HG03064 (cell line): ENCODE results near the gene SGK1.
"Not testable (repeated sequence)": the region's sequence is repeated elsewhere in the genome, so short reads cannot be mapped to it uniquely, and the experiment has no call there.

Source experiments
- ATAC-seq: cut with Tn5 transposase; IDR thresholded peaks from one replicate; pipeline ENCODE4 v1.9.1; 2021; ENCODE audit warnings: low read depth; ENCODE audit not compliant: unreplicated experiment

SGK1 gene

DNA sequence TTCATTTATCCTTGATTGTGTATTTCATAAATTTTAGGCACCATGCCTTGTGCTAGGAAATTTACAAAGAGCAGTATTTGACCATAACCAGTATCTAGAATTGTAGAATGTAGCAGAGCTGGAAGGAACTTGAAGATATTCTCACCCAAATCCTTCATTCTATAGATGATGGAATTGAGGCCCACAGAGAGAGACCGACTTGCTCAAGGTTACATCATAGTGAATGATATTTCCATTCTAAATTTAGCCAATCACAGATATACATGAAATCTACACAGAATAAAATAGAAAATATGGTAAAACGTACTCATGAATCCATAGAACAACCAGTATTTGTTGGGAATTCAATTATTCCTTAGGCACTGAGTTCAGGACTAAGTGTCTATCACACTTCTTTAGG is 10.9 kb upstream of the SGK1 start:
- ATAC-seq: no peak

DNA sequence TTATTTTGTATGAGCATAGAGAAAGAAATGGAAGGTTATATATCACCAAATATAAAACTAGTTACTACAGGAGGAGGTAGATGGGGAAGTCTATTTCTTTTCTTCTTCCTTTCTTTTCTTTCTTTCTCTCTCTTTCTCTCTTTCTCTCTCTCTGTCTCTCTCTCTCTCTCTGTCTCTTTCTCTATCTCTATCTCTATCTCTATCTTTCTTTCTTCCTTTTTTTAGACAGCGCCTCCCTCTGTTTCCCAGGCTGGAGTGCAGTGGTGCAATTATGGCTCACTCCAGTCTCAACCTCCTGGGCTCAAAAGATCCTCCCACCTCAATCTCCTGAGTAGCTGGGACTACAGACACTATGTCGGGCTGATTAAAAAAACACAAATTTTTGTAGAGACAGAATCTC is 10.2 kb upstream of the SGK1 start:
- no peak for ATAC-seq

GRCh38 chr6:134326192-134326591 is 8.3 kb upstream of the SGK1 start:
- not testable (repeated sequence) for ATAC-seq

DNA sequence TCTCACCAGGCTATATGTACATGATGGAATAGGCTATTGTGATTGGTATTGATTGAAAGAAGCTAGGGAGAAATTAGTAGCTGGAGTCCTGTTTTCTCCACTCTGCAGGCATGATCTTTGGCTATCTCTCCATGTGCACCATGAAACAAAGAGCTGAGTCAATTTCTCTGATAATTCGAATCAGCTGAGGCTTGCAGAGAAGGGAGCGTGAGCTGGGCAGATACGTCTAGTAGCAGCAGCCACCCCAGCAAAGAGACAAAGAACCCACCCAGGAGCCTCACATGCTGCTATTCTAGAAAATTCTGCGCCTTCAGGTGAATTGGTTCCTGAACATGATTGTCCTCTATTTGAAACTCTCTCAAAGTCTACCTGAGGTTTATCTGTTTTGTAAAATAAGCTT is 6.9 kb upstream of the SGK1 start:
- ATAC-seq: no peak

DNA sequence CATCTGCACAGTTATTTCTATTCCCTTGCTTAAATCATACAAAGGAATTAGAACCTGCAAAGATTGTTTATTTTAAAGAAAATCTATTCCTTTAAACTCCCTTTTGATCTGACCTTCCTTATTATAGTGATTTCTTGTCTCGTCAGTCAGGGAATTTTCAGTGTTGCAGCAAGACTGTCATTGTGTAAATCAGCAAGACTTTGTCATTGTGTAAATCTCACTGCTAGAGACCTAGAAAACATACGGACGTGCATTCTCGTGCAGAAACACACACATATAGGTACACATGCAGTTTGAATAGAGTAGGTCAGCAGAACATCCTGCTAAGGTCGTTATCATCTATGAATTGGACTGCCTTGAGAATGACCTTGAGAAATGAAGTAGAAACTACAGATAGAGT is 6.2 kb upstream of the SGK1 start:
- no peak for ATAC-seq

DNA sequence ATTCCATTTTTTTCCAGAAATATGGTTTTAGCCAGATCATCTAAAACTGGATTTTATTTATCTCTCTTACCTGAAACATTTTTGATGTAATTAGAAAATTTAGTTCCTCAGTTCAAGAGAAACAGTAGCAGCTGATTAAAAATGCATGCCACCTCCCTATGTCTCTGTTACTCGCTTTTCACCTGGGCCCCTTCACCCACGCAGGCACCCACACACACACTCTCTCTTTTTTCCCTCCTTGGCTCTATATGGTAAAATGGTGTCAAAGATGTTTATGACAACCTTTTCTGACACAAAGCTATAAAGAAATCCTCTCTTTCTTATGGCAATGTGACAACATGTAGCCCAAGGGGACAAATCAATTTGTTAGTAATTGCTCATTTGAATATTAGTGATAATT is 5.8 kb upstream of the SGK1 start:
- no peak for ATAC-seq

DNA sequence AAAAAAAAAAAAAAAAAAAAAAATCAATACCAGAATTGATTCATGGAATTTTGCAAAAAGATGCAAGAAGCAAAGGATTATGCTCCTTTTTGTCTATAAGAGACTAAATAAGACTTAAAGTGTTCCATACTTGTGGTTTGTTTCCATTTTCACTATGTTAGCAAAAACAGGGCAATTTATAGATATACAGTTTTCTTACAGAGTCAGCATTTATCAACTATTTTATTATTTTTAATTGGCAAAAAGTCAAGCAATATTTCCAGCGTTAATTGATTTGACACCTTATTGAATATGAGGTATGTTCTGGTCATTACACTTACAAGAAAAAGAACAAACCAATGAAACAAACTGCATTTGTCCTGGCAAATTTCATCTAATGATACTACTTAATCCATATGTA is 5.4 kb upstream of the SGK1 start:
- no peak for ATAC-seq

GRCh38 chr6:134322216-134322615 is 4.3 kb upstream of the SGK1 start:
- ATAC-seq: no peak

GRCh38 chr6:134321246-134321645 is 3.3 kb upstream of the SGK1 start:
- no peak for ATAC-seq

DNA sequence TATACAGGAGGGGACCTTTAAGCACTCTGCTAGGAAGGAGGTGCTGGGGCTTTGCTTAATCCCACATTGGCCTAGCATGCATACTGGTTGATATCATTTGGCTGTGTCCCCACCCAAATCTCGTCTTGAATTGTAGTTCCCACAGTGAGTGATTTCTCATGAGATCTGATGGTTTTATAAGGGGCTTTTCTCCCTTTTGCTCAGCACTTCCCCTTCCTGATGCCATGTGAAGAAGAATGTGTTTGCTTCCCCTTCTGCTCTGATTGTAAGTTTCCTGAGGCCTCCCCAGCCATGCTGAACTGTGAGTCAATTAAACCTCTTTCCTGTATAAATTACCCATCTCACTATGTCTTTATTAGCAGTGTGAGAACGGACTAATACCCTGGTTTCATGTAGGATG is 1.8 kb upstream of the SGK1 start:
- ATAC-seq: not testable (repeated sequence)

GRCh38 chr6:134318974-134319281 is 1.0 kb upstream of the SGK1 start:
- no peak for ATAC-seq

DNA sequence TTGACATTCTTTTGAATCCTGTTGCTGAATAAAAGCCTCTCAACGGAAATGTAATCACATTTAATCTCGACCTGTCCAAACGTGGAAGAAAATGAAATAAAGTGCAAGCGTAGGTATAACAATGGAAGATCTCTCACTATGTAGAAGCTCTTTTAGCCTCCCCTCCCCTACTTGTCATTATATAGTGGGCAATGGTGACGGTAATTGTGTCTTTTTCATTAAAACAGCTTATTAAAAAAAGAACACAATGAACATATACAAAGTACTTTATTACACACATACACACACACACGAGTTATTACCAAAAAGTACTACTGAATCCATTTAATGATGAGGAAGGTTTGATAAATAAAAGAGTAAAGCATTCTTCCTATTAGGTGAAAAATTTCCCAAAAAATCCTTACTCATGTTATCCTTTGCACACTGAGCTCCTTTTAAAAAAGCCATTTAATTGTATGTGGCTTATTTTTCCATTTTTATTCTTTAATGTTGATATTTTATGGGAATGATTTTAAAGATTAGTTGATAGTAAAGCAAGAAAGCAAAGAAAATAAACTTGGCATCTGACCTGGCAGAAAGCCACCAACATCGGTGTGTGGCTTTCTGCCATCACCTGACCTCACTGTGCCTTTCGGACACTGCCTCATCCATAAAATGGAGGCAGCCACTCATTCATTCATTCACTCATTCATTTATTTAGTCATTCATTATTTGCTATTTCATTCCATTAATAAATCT is 493 bp upstream of the SGK1 start:
- no peak for ATAC-seq

- ATAC-seq: no peak
Observed at GRCh38 chr6:134316733-134317431, 1.0 kb downstream of the SGK1 start.

DNA sequence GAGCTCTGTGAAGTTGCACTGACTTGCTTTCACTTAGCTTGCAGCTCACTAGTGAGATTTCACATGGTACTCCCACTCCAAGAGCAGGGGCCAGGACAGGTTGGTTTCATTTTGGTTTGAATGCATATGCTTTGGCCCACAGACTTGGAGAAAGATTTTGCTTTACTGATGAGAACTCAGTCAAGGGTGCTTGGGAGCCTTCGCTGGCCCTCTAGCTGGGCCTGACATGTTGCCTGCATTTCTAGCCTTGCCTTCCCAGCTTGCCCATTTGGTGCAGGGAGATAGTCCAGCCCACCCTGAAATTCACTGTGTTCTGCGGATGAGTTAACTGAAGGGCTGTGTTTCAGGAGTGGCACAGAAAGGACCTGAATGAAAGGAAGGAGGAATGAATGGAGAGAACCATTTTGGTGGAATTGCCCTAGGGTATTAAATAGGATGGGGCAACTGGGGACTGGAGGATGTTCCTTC is 1.9 kb downstream of the SGK1 start:
- no peak for ATAC-seq

DNA sequence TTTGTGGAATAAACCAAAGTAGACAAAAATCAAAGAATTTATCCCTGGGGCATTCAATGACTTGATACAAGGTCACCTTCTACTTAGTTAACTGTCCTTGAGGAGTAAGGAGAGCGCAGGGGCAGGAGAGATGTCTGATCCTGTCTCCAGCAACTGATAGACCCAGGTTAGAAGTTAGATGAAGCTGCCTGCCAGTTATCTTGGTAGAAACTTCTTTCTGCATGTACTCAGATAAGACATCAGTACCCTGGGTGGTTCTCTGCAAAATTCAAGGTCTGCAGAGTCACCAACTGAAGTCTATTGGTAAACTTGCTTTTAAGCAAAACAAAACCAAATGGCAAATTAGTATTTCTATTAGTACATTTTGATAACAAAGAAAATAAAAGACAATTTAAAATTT is 2.7 kb downstream of the SGK1 start:
- no peak for ATAC-seq

- ATAC-seq: no peak
Observed at GRCh38 chr6:134314006-134314821, 3.7 kb downstream of the SGK1 start.

DNA sequence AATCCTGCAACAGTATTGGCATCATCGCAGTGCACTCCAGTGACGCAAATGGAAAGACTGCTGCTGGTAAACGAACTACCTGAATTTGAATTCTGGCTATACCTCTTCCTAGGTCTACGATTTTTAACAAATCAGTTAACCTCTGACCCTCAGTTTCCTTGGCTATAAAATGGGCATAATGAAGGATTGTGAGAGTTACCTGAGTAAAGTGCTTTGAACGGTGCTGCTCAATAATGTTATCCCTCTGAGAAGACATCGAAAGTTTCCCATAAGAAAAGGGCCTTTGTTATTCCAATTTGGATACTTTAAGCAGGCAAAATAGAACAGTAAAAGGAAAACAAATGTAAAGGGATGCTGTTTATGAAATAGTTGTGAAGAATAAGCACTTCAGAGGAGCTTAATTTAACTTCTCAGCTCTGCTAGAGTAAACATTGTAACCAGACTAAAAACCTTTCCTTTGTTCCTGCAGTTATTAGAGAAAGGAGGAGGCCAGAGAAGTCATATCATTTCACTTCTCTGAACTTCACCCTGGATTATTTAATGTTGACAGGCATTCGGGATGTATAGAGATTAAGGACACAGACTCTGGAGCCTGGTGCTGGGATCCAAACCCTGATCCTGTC is 5.8 kb downstream of the SGK1 start:
- no peak for ATAC-seq

- no peak for ATAC-seq
Observed at GRCh38 chr6:134310817-134311216, 7.1 kb downstream of the SGK1 start.

- no peak for ATAC-seq
Observed at GRCh38 chr6:134309983-134310605, 7.8 kb downstream of the SGK1 start.

- ATAC-seq: no peak
Observed at GRCh38 chr6:134309227-134309626, 8.7 kb downstream of the SGK1 start.

GRCh38 chr6:134308800-134309199 is 9.1 kb downstream of the SGK1 start:
- ATAC-seq: no peak
